Suprapubic skin (tissue), 4 donors: ENCODE results near the gene CLEC1A.

Source experiments
- EP300 ChIP-seq: sonication (generic); formaldehyde crosslinking; IDR thresholded peaks from one replicate; pipeline ENCODE4 v1.6.1; 2017; ENCODE audit warnings: antibody characterized with exemption
- POLR2A ChIP-seq, 2 donors: fragments of 450-650 bp; IDR thresholded peaks; one replicate each; pipeline ENCODE4 v1.6.1; 2017; ENCODE audit warnings: antibody characterized with exemption in 2 of 2, mild to moderate bottlenecking in 2 of 2, moderate library complexity in 2 of 2
- POLR2AphosphoS5 ChIP-seq, 3 donors: sonication (generic); formaldehyde crosslinking; IDR thresholded peaks; one replicate each; pipeline ENCODE4 v1.6.1; 2017; ENCODE audit warnings: antibody characterized with exemption in 3 of 3
- TF ChIP-seq, protein P1 (sequence below), 2 donors: fragments of 200-600 bp in 1 of 2; fragments of 450-650 bp in 1 of 2; sonication (generic) in 1 of 2; IDR thresholded peaks; one replicate each; pipeline ENCODE4 v1.5.1; 2016 to 2019; ENCODE audit warnings: antibody characterized with exemption in 2 of 2, mild to moderate bottlenecking in 1 of 2, moderate library complexity in 1 of 2

DNA sequence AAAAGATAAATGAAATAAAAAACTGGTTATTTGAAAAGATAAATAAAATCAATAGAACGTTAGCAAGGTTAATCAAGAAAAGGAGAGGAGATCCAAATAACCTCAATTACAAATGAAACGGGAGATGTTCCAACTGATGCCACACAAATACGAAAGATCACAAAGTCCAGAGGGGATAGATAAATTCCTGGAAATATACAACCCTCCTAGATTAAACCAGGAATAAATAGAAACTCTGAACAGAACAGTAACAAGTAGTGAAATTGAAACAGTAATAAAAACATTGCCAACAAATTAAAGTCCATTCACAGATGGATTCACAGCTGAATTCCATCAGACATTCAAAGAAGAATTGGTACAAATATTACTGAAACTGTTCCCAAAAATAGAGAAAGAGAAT is 12.4 kb downstream of the CLEC1A start:
- TF ChIP-seq POLR2AphosphoS5 (IDR thresholded peaks at IDR 0.05) (no peak), EP300 (no peak), POLR2A (IDR thresholded peaks at IDR 0.05) (no peak)
- TF ChIP-seq, protein P1, sequence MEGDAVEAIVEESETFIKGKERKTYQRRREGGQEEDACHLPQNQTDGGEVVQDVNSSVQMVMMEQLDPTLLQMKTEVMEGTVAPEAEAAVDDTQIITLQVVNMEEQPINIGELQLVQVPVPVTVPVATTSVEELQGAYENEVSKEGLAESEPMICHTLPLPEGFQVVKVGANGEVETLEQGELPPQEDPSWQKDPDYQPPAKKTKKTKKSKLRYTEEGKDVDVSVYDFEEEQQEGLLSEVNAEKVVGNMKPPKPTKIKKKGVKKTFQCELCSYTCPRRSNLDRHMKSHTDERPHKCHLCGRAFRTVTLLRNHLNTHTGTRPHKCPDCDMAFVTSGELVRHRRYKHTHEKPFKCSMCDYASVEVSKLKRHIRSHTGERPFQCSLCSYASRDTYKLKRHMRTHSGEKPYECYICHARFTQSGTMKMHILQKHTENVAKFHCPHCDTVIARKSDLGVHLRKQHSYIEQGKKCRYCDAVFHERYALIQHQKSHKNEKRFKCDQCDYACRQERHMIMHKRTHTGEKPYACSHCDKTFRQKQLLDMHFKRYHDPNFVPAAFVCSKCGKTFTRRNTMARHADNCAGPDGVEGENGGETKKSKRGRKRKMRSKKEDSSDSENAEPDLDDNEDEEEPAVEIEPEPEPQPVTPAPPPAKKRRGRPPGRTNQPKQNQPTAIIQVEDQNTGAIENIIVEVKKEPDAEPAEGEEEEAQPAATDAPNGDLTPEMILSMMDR (IDR thresholded peaks at IDR 0.05): no peak
